H9 (cell line): ENCODE results near the gene RHOD. TPM values are rescaled to one million over a fixed set of nuclear protein-coding genes. Genes with fewer than 3 reads are reported as not detected.

Experiments
- DNase-seq: peaks from one replicate; pipeline ENCODE4 v3.0.0-alpha.2; 2017
- H2AFZ ChIP-seq: one replicate; pipeline ENCODE4 v1.6.1; 2013; ENCODE audit warnings: mild to moderate bottlenecking, low read length, control low read depth, moderate library complexity
- H2AK5ac ChIP-seq: 2 replicates; pipeline ENCODE4 v1.6.1; 2013; ENCODE audit warnings: low read length, control low read depth, mixed read lengths; ENCODE audit not compliant: insufficient read length
- H2BK120ac ChIP-seq: one replicate; pipeline ENCODE4 v1.6.1; 2013; ENCODE audit warnings: low read depth, mild to moderate bottlenecking, low read length, control low read depth, inconsistent platforms; ENCODE audit not compliant: poor library complexity, severe bottlenecking
- H2BK12ac ChIP-seq: 2 replicates; pipeline ENCODE4 v1.6.1; 2013; ENCODE audit warnings: low read length, control low read depth, mixed read lengths, low read depth; ENCODE audit not compliant: insufficient read length
- H2BK15ac ChIP-seq: 2 replicates; pipeline ENCODE4 v1.6.1; 2013; ENCODE audit warnings: low read depth, low read length, control low read depth
- H2BK20ac ChIP-seq: one replicate; pipeline ENCODE4 v1.6.1; 2013; ENCODE audit warnings: low read depth, mild to moderate bottlenecking, low read length, control low read depth, inconsistent platforms; ENCODE audit not compliant: poor library complexity, severe bottlenecking
- H2BK5ac ChIP-seq: 2 replicates; pipeline ENCODE4 v1.6.1; 2013; ENCODE audit warnings: low read length, control low read depth, mixed read lengths; ENCODE audit not compliant: insufficient read length
- H3K14ac ChIP-seq: 2 replicates; pipeline ENCODE4 v1.6.1; 2013; ENCODE audit warnings: low read length, control low read depth; ENCODE audit not compliant: insufficient read depth
- H3K18ac ChIP-seq: 2 replicates; pipeline ENCODE4 v1.6.1; 2013; ENCODE audit warnings: low read depth, mild to moderate bottlenecking, mixed read lengths, low read length, control low read depth; ENCODE audit not compliant: insufficient read length
- H3K23ac ChIP-seq: 2 replicates; pipeline ENCODE4 v1.6.1; 2013; ENCODE audit warnings: low read length, control low read depth, mixed read lengths, low read depth; ENCODE audit not compliant: insufficient read length
- H3K23me2 ChIP-seq: 2 replicates; pipeline ENCODE4 v1.6.1; 2013; ENCODE audit warnings: low read depth, mild to moderate bottlenecking, mixed read lengths, low read length, control low read depth; ENCODE audit not compliant: insufficient read length, poor library complexity, severe bottlenecking
- H3K27ac ChIP-seq: 2 replicates; pipeline ENCODE4 v1.5.1; 2013; ENCODE audit warnings: low read length, control low read depth, mixed read lengths, low read depth; ENCODE audit not compliant: insufficient read length
- H3K27me3 ChIP-seq: 2 replicates; pipeline ENCODE4 v1.6.1; 2013; ENCODE audit warnings: low read length, control low read depth, inconsistent platforms; ENCODE audit not compliant: insufficient read depth
- H3K4ac ChIP-seq: 2 replicates; pipeline ENCODE4 v1.6.1; 2013; ENCODE audit warnings: low read depth, mild to moderate bottlenecking, control low read depth, inconsistent platforms, low read length, moderate library complexity
- H3K4me1 ChIP-seq: 2 replicates; pipeline ENCODE4 v1.6.1; 2013; ENCODE audit warnings: low read length, control low read depth, inconsistent platforms; ENCODE audit not compliant: insufficient read depth
- H3K4me2 ChIP-seq: 2 replicates; pipeline ENCODE4 v1.6.1; 2013; ENCODE audit warnings: low read length, control low read depth, mixed read lengths; ENCODE audit not compliant: insufficient read length, insufficient read depth
- H3K56ac ChIP-seq: 2 replicates; pipeline ENCODE4 v1.6.1; 2013; ENCODE audit warnings: low read depth, mild to moderate bottlenecking, mixed read lengths, low read length, control low read depth; ENCODE audit not compliant: insufficient read length
- H3K79me1 ChIP-seq: 2 replicates; pipeline ENCODE4 v1.6.1; 2013; ENCODE audit warnings: low read depth, mild to moderate bottlenecking, moderate library complexity, low read length, control low read depth, inconsistent platforms; ENCODE audit not compliant: insufficient read depth, poor library complexity, severe bottlenecking
- H3K79me2 ChIP-seq: 2 replicates; pipeline ENCODE4 v1.6.1; 2013; ENCODE audit warnings: low read length, control low read depth, inconsistent platforms; ENCODE audit not compliant: insufficient read depth
- H3K9ac ChIP-seq: 2 replicates; pipeline ENCODE4 v1.6.1; 2013; ENCODE audit warnings: low read length, control low read depth, mixed read lengths; ENCODE audit not compliant: insufficient read length; ENCODE audit errors: extremely low read depth
- H3K9me3 ChIP-seq: one replicate; pipeline ENCODE4 v1.6.1; 2013; ENCODE audit warnings: low read depth, low read length, inconsistent platforms; ENCODE audit not compliant: control insufficient read depth
- H3T11ph ChIP-seq: one replicate; pipeline ENCODE4 v1.6.1; 2013; ENCODE audit warnings: mild to moderate bottlenecking, low read length, control low read depth, inconsistent platforms
- H4K20me1 ChIP-seq: one replicate; pipeline ENCODE4 v1.6.1; 2013; ENCODE audit not compliant: control insufficient read depth, insufficient read length, insufficient read depth
- H4K5ac ChIP-seq: 2 replicates; pipeline ENCODE4 v1.6.1; 2013; ENCODE audit warnings: low read depth, mild to moderate bottlenecking, mixed read lengths, low read length, control low read depth; ENCODE audit not compliant: insufficient read length
- H4K8ac ChIP-seq: replicated peaks from 2 replicates; pipeline ENCODE4 v1.6.1; 2013; ENCODE audit warnings: low read length, control low read depth, mixed read lengths, low read depth; ENCODE audit not compliant: insufficient read length
- H4K91ac ChIP-seq: 2 replicates; pipeline ENCODE4 v1.6.1; 2013; ENCODE audit warnings: low read depth, mild to moderate bottlenecking, moderate library complexity, mixed read lengths, low read length, control low read depth; ENCODE audit not compliant: insufficient read length
- H3K27ac Mint-ChIP-seq, 3 experiments: 2 replicates in 2 of 3; 3 replicates in 1 of 3; pipeline ENCODE4 v1.8.0; 2020 to 2021; ENCODE audit warnings: mixed read lengths in 3 of 3, mild to moderate bottlenecking in 1 of 3, moderate library complexity in 1 of 3
- H3K27me3 Mint-ChIP-seq: 2 replicates; pipeline ENCODE4 v1.8.0; 2021; ENCODE audit warnings: low read depth, mild to moderate bottlenecking, moderate library complexity, mixed read lengths
- H3K36me3 Mint-ChIP-seq, 3 experiments: 2 replicates in 2 of 3; 3 replicates in 1 of 3; pipeline ENCODE4 v1.8.0; 2020 to 2021; ENCODE audit warnings: low read depth in 3 of 3, mixed read lengths in 3 of 3; ENCODE audit not compliant: insufficient read depth in 1 of 3
- H3K4me1 Mint-ChIP-seq, 2 experiments: 2 replicates each; pipeline ENCODE4 v1.8.0; 2020; ENCODE audit warnings: mixed read lengths in 2 of 2
- H3K4me3 Mint-ChIP-seq, 2 experiments: 2 replicates in 1 of 2; 3 replicates in 1 of 2; pipeline ENCODE4 v1.8.0; 2020 to 2021; ENCODE audit warnings: mild to moderate bottlenecking in 2 of 2, mixed read lengths in 2 of 2, moderate library complexity in 1 of 2
- H3K9me3 Mint-ChIP-seq, 2 experiments: 2 replicates in 1 of 2; 3 replicates in 1 of 2; pipeline ENCODE4 v1.8.0; 2020; ENCODE audit warnings: mild to moderate bottlenecking in 2 of 2, mixed read lengths in 2 of 2, moderate library complexity in 1 of 2
- WGBS: extraction: QIAGEN DNeasy Blood & Tissue Kit; methylation state at CpG from one replicate; pipeline ENCODE4 v1.1.7; 2013; ENCODE audit warnings: missing lambda C conversion rate, low lambda C conversion rate, mixed read lengths; ENCODE audit not compliant: insufficient read length; ENCODE audit errors: extremely low coverage; 5-methylcytosine and 5-hydroxymethylcytosine counted together
- total RNA-seq: library from RNA; stranded (reverse); gene quantifications from 2 replicates; pipeline ENCODE4 v1.2.1, GENCODE V29; 2021
- TF ChIP-seq, protein P1 (sequence below): fragments of 200-600 bp; sonication (generic); conservative IDR thresholded peaks from 3 replicates; pipeline ENCODE4 v1.8.0; 2021; ENCODE audit warnings: antibody characterized with exemption, mild to moderate bottlenecking

Gene RHOD
- total RNA-seq, 1 experiment from 2014 or later: 14.8 TPM

DNA sequence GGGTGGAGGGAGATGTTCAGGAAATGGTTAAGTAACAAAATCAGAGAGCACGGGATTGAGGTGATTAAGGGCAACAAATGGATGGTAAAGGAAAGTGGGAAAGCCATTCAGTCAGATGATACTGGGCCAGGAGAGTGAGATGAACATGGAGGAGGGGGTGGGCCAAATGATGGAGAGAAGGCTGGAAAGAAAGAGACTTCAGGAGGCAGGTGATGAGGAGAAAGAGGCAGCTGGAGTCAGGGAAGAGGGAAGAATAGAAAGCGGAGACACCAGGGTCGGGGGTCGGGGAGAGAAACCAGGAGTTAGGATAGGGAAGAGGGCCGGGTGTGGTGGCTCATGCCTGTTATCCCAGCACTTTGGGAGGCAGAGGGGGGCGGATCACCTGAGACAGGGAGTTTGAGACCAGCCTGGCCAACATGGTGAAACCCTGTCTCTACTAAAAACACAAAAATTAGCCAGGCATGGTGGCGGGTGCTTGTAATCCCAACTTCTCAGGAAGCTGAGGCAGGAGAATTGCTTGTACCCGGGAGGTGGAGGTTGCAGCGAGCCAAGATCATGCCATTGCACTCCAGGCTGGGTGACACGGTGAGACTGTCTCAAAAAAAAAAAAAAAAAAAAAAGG is 57.7 kb downstream of the RHOD start:
- Histone ChIP-seq H3K56ac (no peak overlapping the region), H3K14ac (no peak overlapping the region), H3K18ac (no peak overlapping the region), H3K4ac (no peak overlapping the region), H2BK15ac (no peak overlapping the region), H2BK12ac (no peak overlapping the region), H4K5ac (no peak overlapping the region), H3K4me1 (no peaks in the 10 kb centered on the region; the same call in 1 of the 2 replicates), H3T11ph (no peak overlapping the region), H2BK5ac (no peak overlapping the region), H2AFZ (no peak overlapping the region), H2BK120ac (no peak overlapping the region), H3K27me3 (no peaks in the 10 kb centered on the region), H4K91ac (no peak overlapping the region), H2BK20ac (no peak overlapping the region), H3K23ac (no peak overlapping the region), H4K8ac (no peak overlapping the region), H3K79me2 (no peaks in the 10 kb centered on the region), H2AK5ac (no peak overlapping the region), H3K27ac (no peak overlapping the region), H3K4me2 (no peak overlapping the region), H3K79me1 (no peaks in the 10 kb centered on the region), H4K20me1 (no peaks in the 10 kb centered on the region), H3K23me2 (peaks cover 8% of the 10 kb centered on the region), H3K9me3 (no peaks in the 10 kb centered on the region), H3K9ac (no peak overlapping the region)
- no peaks in the 10 kb centered on the region; the same call in 1 of the 2 replicates for H3K27me3 Mint-ChIP-seq
- whole genome bisulfite sequencing: no CpG with 5 or more reads among the region's 10 CpGs
- TF ChIP-seq, protein P1, sequence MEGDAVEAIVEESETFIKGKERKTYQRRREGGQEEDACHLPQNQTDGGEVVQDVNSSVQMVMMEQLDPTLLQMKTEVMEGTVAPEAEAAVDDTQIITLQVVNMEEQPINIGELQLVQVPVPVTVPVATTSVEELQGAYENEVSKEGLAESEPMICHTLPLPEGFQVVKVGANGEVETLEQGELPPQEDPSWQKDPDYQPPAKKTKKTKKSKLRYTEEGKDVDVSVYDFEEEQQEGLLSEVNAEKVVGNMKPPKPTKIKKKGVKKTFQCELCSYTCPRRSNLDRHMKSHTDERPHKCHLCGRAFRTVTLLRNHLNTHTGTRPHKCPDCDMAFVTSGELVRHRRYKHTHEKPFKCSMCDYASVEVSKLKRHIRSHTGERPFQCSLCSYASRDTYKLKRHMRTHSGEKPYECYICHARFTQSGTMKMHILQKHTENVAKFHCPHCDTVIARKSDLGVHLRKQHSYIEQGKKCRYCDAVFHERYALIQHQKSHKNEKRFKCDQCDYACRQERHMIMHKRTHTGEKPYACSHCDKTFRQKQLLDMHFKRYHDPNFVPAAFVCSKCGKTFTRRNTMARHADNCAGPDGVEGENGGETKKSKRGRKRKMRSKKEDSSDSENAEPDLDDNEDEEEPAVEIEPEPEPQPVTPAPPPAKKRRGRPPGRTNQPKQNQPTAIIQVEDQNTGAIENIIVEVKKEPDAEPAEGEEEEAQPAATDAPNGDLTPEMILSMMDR: no peak
- peaks cover 24 to 27% of the 10 kb centered on the region in 2 experiments for H3K4me1 Mint-ChIP-seq
- H3K36me3 Mint-ChIP-seq: peaks cover 0 to 2% (median 0%) of the 10 kb centered on the region in 3 experiments; a peak in 1 of 7 replicates
- no peak overlapping the region for H3K4me3 Mint-ChIP-seq
- peak overlapping the region in 1 of 3 experiments; percentile 58; a peak in 2 of 7 replicates for H3K27ac Mint-ChIP-seq
- no peaks in the 10 kb centered on the region for H3K9me3 Mint-ChIP-seq
- DNase-seq: no peak
